CD14-positive monocyte (primary cell): ENCODE data around the gene PHLDB2. TPM values are rescaled to one million over a fixed set of nuclear protein-coding genes. Genes with fewer than 3 reads are reported as not detected.

Experiments used
- DNase-seq, 3 donors: peaks; one replicate each; pipeline ENCODE4 v3.0.0-alpha.2; 2011 to 2022
- H2AFZ ChIP-seq: 2 replicates; pipeline ENCODE4 v1.6.0; 2012; ENCODE audit warnings: mild to moderate bottlenecking, low read depth, low read length, inconsistent platforms; ENCODE audit not compliant: insufficient read depth, poor library complexity, severe bottlenecking
- H3K27ac ChIP-seq, 2 donors: 1 replicate in 1 of 2; 2 replicates in 1 of 2; pipeline ENCODE4 v1.5.1; 2012 to 2013; ENCODE audit warnings: low read length in 2 of 2, control low read depth in 1 of 2, inconsistent platforms in 1 of 2, low read depth in 1 of 2, mild to moderate bottlenecking in 1 of 2
- H3K27me3 ChIP-seq, 2 donors: one replicate each; pipeline versions ENCODE4 v1.6.0 to v1.6.1; 2011 to 2013; ENCODE audit warnings: low read length in 2 of 2; ENCODE audit not compliant: control insufficient read depth in 2 of 2, insufficient read depth in 2 of 2
- H3K36me3 ChIP-seq, 2 donors: replicated peaks in 1 of 2; 1 replicate in 1 of 2; 2 replicates in 1 of 2; pipeline versions ENCODE4 v1.5.1 to v1.6.1; 2012 to 2013; ENCODE audit warnings: low read length in 2 of 2, control low read depth in 1 of 2, inconsistent platforms in 1 of 2, mild to moderate bottlenecking in 1 of 2; ENCODE audit not compliant: insufficient read depth in 2 of 2, control insufficient read depth in 1 of 2
- H3K4me1 ChIP-seq, 2 donors: 1 replicate in 1 of 2; 2 replicates in 1 of 2; pipeline versions ENCODE4 v1.5.1 to v1.6.1; 2012 to 2013; ENCODE audit warnings: low read length in 2 of 2, control low read depth in 1 of 2, inconsistent platforms in 1 of 2, mild to moderate bottlenecking in 1 of 2, moderate library complexity in 1 of 2; ENCODE audit not compliant: insufficient read depth in 2 of 2, control insufficient read depth in 1 of 2
- H3K4me2 ChIP-seq: replicated peaks from 2 replicates; pipeline ENCODE3; 2012; ENCODE audit warnings: low read length, moderate library complexity, mild to moderate bottlenecking; ENCODE audit not compliant: poor library complexity, severe bottlenecking; ENCODE audit errors: extremely low read depth
- H3K4me3 ChIP-seq, 3 experiments: fragments of 200-600 bp in 1 of 3; sonication (generic) in 1 of 3; replicated peaks in 1 of 3; 1 replicate in 2 of 3; 2 replicates in 1 of 3; pipeline ENCODE4 v1.5.1; 2011 to 2013; ENCODE audit warnings: low read length in 3 of 3, mild to moderate bottlenecking in 3 of 3, control low read depth in 2 of 3, low read depth in 2 of 3, inconsistent platforms in 1 of 3, moderate library complexity in 1 of 3
- H3K79me2 ChIP-seq: 2 replicates; pipeline ENCODE4 v1.6.0; 2012; ENCODE audit warnings: mild to moderate bottlenecking, control low read depth, inconsistent platforms, low read length, moderate library complexity; ENCODE audit not compliant: insufficient read depth
- H3K9ac ChIP-seq: 2 replicates; pipeline ENCODE4 v1.6.0; 2017; ENCODE audit warnings: low read length, mild to moderate bottlenecking; ENCODE audit not compliant: insufficient read depth, poor library complexity, severe bottlenecking
- H3K9me3 ChIP-seq, 2 donors: replicated peaks in 1 of 2; 1 replicate in 1 of 2; 2 replicates in 1 of 2; pipeline versions ENCODE4 v1.5.1 to v1.6.1; 2012 to 2013; ENCODE audit warnings: low read length in 2 of 2, control low read depth in 1 of 2; ENCODE audit not compliant: control insufficient read depth in 1 of 2, insufficient read depth in 1 of 2
- H4K20me1 ChIP-seq: 2 replicates; pipeline ENCODE4 v1.6.0; 2012; ENCODE audit warnings: mild to moderate bottlenecking, low read length, control low read depth, moderate library complexity; ENCODE audit not compliant: insufficient read depth
- H3K27ac Mint-ChIP-seq, 7 donors: one replicate each; pipeline ENCODE4 v1.8.0; 2020; ENCODE audit warnings: mild to moderate bottlenecking in 7 of 7, mixed read lengths in 7 of 7, moderate library complexity in 6 of 7, inconsistent platforms in 2 of 7
- H3K27me3 Mint-ChIP-seq, 3 donors: one replicate each; pipeline ENCODE4 v1.8.0; 2021 to 2022; ENCODE audit warnings: low read depth in 3 of 3, mild to moderate bottlenecking in 3 of 3, mixed read lengths in 3 of 3, moderate library complexity in 3 of 3, inconsistent platforms in 1 of 3
- H3K36me3 Mint-ChIP-seq, 2 donors: one replicate each; pipeline ENCODE4 v1.8.0; 2020; ENCODE audit warnings: mixed read lengths in 2 of 2, inconsistent platforms in 1 of 2, mild to moderate bottlenecking in 1 of 2
- H3K4me1 Mint-ChIP-seq: one replicate; pipeline ENCODE4 v1.8.0; 2020; ENCODE audit warnings: mild to moderate bottlenecking, mixed read lengths
- H3K4me3 Mint-ChIP-seq, 2 donors: one replicate each; pipeline ENCODE4 v1.8.0; 2020; ENCODE audit warnings: mild to moderate bottlenecking in 2 of 2, mixed read lengths in 2 of 2, moderate library complexity in 1 of 2
- H3K9me3 Mint-ChIP-seq, 7 donors: one replicate each; pipeline ENCODE4 v1.8.0; 2020 to 2022; ENCODE audit warnings: mixed read lengths in 7 of 7, mild to moderate bottlenecking in 6 of 7, moderate library complexity in 6 of 7, inconsistent platforms in 2 of 7
- WGBS: methylation state at CpG from one replicate; pipeline ENCODE4 v1.1.5; 2013; ENCODE audit warnings: missing lambda C conversion rate; ENCODE audit not compliant: insufficient coverage; 5-methylcytosine and 5-hydroxymethylcytosine counted together
- intact Hi-C, 2 donors: fragments of 100-400 bp; cut with micrococcal nuclease; formaldehyde crosslinking; loops; one replicate each; pipeline versions ENCODE4 v1.15.0 to v1.15.1; 2023
- polyA plus RNA-seq, 3 donors: library from polyadenylated mRNA; depleted of rRNA in 1 of 3; unstranded in 2 of 3; stranded (reverse) in 1 of 3; fragments of 300-500 nt in 2 of 3; fragments of >200 nt in 1 of 3; fragmentation: Illumina TruSeq in 2 of 3; gene quantifications; 1 replicate in 2 of 3; 2 replicates in 1 of 3; pipeline ENCODE4 v1.2.3, GENCODE V29; 2012 to 2021
- TF ChIP-seq, protein P1 (sequence below): fragments of 200-600 bp; IDR thresholded peaks from one replicate; pipeline ENCODE4 v1.8.0; 2022; ENCODE audit warnings: antibody characterized with exemption, mild to moderate bottlenecking

The PHLDB2 gene
- polyA plus RNA-seq, 3 donors = 0.08 TPM; not detected in 2

DNA sequence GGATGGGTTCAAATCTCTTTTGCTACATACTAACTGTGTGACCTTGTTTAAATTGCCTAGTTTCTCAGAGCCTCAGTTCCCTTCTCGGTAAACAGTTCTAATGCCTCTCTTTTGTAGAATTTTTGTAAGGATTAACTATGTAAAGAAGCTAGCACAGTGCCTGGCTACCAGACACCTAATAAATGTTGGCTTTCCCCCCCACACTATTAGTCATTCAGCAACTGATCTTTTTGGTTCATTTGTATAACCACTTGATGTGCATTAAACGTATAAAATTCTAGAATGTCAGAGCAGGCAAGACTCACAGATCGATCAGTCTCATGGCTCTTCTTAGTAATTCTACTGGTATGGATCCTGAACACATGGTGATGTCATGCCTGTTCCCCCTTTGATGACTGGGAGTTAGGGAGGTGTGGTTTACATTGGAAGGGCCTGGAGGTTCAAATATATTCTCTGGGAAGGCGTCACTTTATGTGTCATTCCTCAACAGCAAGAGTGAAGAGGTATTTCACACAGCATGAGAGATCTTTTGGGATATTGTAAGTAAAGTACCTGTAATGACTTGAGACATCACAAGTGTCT is 146.1 kb downstream of the PHLDB2 start:
- peaks cover 0 to 5% (median 0%) of the 10 kb centered on the region in 7 donors for H3K9me3 Mint-ChIP-seq
- Histone ChIP-seq H4K20me1 (no peaks in the 10 kb centered on the region), H3K79me2 (no peaks in the 10 kb centered on the region), H3K27ac (no peak overlapping the region), H3K36me3 (no peaks in the 10 kb centered on the region), H3K9me3 (no peaks in the 10 kb centered on the region), H3K4me2 (no peak overlapping the region), H3K27me3 (peaks cover 8 to 10% of the 10 kb centered on the region in 2 donors), H3K4me1 (no peaks in the 10 kb centered on the region), H3K9ac (no peak overlapping the region), H3K4me3 (no peak overlapping the region), H2AFZ (no peak overlapping the region)
- no peak for DNase-seq
- 95% methylated on average over 3 of the region's 4 CpGs for whole genome bisulfite sequencing
- no peak overlapping the region for H3K4me3 Mint-ChIP-seq
- H3K4me1 Mint-ChIP-seq = peaks cover 5% of the 10 kb centered on the region
- H3K27ac Mint-ChIP-seq = no peak overlapping the region
- H3K36me3 Mint-ChIP-seq = no peaks in the 10 kb centered on the region
- H3K27me3 Mint-ChIP-seq = peaks cover 11 to 32% (median 13%) of the 10 kb centered on the region in 3 donors
- intact Hi-C loops = no loop called here
- TF ChIP-seq, protein P1, sequence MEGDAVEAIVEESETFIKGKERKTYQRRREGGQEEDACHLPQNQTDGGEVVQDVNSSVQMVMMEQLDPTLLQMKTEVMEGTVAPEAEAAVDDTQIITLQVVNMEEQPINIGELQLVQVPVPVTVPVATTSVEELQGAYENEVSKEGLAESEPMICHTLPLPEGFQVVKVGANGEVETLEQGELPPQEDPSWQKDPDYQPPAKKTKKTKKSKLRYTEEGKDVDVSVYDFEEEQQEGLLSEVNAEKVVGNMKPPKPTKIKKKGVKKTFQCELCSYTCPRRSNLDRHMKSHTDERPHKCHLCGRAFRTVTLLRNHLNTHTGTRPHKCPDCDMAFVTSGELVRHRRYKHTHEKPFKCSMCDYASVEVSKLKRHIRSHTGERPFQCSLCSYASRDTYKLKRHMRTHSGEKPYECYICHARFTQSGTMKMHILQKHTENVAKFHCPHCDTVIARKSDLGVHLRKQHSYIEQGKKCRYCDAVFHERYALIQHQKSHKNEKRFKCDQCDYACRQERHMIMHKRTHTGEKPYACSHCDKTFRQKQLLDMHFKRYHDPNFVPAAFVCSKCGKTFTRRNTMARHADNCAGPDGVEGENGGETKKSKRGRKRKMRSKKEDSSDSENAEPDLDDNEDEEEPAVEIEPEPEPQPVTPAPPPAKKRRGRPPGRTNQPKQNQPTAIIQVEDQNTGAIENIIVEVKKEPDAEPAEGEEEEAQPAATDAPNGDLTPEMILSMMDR = no peak

DNA sequence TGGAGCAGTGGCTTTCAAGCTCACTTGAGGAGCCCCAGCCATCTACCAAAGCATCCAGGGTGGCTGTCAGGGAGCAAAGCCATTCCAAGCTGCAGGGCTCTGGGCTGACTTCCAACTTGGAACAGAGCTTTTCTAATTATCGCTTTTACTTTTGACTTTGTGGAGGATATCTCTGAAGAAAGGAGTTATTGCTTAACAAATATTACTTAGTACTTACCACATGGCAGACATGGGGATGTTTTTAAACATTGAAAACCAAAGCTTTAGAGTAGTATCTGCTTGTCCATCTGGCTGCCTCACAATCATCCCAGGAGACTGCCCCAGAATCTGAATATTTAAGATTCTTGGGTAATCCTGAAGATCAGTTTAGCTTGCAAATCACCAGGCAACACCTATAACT is 148.6 kb downstream of the PHLDB2 start:
- Mint-ChIP-seq H3K4me1 (no peaks in the 10 kb centered on the region), H3K27me3 (peaks cover 2 to 14% (median 5%) of the 10 kb centered on the region in 3 donors), H3K36me3 (no peaks in the 10 kb centered on the region), H3K27ac (no peak overlapping the region), H3K9me3 (peaks cover 0 to 4% (median 0%) of the 10 kb centered on the region in 7 donors), H3K4me3 (no peak overlapping the region)
- Histone ChIP-seq H3K9me3 (no peaks in the 10 kb centered on the region), H3K79me2 (no peaks in the 10 kb centered on the region), H3K4me2 (no peak overlapping the region), H3K4me1 (no peaks in the 10 kb centered on the region), H3K27me3 (no peaks in the 10 kb centered on the region), H3K4me3 (no peak overlapping the region), H3K36me3 (no peaks in the 10 kb centered on the region), H2AFZ (no peak overlapping the region), H4K20me1 (no peaks in the 10 kb centered on the region), H3K27ac (no peak overlapping the region), H3K9ac (no peak overlapping the region)
- TF ChIP-seq, protein P1 = no peak
- no peak for DNase-seq
- no CpG with 5 or more reads among the region's 1 CpG for WGBS
- intact Hi-C loops = no loop called here
